Karpas-422 (cell line): Measurements from ENCODE around the gene DOCK4. TPM values are rescaled to one million over a fixed set of nuclear protein-coding genes. Genes with fewer than 3 reads are reported as not detected.

ENCODE experiments used
- DNase-seq: peaks from one replicate; pipeline ENCODE4 v3.0.0-alpha.2; 2015
- H2AFZ ChIP-seq: fragments of 200-600 bp; sonication (generic); 2 replicates; pipeline ENCODE4 v1.6.1; 2014; ENCODE audit warnings: antibody characterized with exemption, low read length, mixed read lengths
- H3K27ac ChIP-seq: fragments of 200-600 bp; sonication (generic); 2 replicates; pipeline ENCODE4 v1.5.1; 2014; ENCODE audit warnings: mild to moderate bottlenecking, low read length, moderate library complexity
- H3K27me3 ChIP-seq: fragments of 200-600 bp; sonication (generic); 2 replicates; pipeline ENCODE4 v1.6.1; 2014; ENCODE audit warnings: low read length, mixed read lengths
- H3K36me3 ChIP-seq: fragments of 200-600 bp; sonication (generic); 2 replicates; pipeline ENCODE4 v1.6.1; 2014; ENCODE audit warnings: low read length, mixed read lengths; ENCODE audit not compliant: insufficient read depth
- H3K4me1 ChIP-seq: fragments of 200-600 bp; sonication (generic); 2 replicates; pipeline ENCODE4 v1.6.1; 2014; ENCODE audit warnings: mild to moderate bottlenecking, low read length, mixed read lengths
- H3K4me2 ChIP-seq: fragments of 200-600 bp; sonication (generic); 2 replicates; pipeline ENCODE4 v1.6.1; 2014; ENCODE audit warnings: low read length, low read depth, mild to moderate bottlenecking; ENCODE audit not compliant: poor library complexity, severe bottlenecking
- H3K4me3 ChIP-seq: fragments of 200-600 bp; sonication (generic); 2 replicates; pipeline ENCODE4 v1.5.1; 2014; ENCODE audit warnings: mild to moderate bottlenecking, antibody characterized with exemption, low read length, mixed read lengths
- H3K79me2 ChIP-seq: fragments of 200-600 bp; sonication (generic); 2 replicates; pipeline ENCODE4 v1.6.1; 2014; ENCODE audit warnings: mild to moderate bottlenecking, low read length, mixed read lengths
- H3K9ac ChIP-seq: fragments of 200-600 bp; sonication (generic); 2 replicates; pipeline ENCODE4 v1.6.0; 2014; ENCODE audit warnings: low read length
- H3K9me2 ChIP-seq: fragments of 200-600 bp; sonication (generic), shearing (Covaris generic); replicated peaks from 2 replicates; pipeline ENCODE4 v1.6.0; 2014; ENCODE audit warnings: mild to moderate bottlenecking, low read length, moderate library complexity; ENCODE audit not compliant: insufficient read depth
- H3K9me3 ChIP-seq: fragments of 300-700, 200-600 bp; sonication (generic); 2 replicates; pipeline ENCODE4 v1.6.1; 2014; ENCODE audit warnings: low read length, mixed read lengths
- H4K20me1 ChIP-seq: fragments of 200-600 bp; sonication (generic); 2 replicates; pipeline ENCODE4 v1.6.1; 2014; ENCODE audit warnings: mild to moderate bottlenecking, antibody characterized with exemption, low read length, low read depth; ENCODE audit not compliant: insufficient read depth
- total RNA-seq: library from RNA; depleted of rRNA; stranded (reverse); fragments of >200 nt; shearing (Covaris generic); gene quantifications from 2 replicates; pipeline ENCODE4 v1.2.3, GENCODE V29; 2014; ENCODE audit warnings: low replicate concordance

Gene DOCK4
- total RNA-seq, 1 experiment from 2014 or later = 0.07 TPM

GRCh38 chr7:112225006-112225405, 18.8 kb upstream of the DOCK4 start:
- H3K79me2 ChIP-seq = no peaks in the 10 kb centered on the region
- no peaks in the 10 kb centered on the region for H3K4me1 ChIP-seq
- H3K4me2 ChIP-seq = no peak overlapping the region
- H4K20me1 ChIP-seq = peaks cover 52% of the 10 kb centered on the region
- H3K4me3 ChIP-seq = no peak overlapping the region
- no peak for DNase-seq
- no peak overlapping the region for H3K27ac ChIP-seq
- H3K36me3 ChIP-seq = no peaks in the 10 kb centered on the region
- H3K9me3 ChIP-seq = no peaks in the 10 kb centered on the region
- no peaks in the 10 kb centered on the region for H3K27me3 ChIP-seq
- no peaks in the 10 kb centered on the region for H3K9me2 ChIP-seq
- H2AFZ ChIP-seq = no peak overlapping the region
- H3K9ac ChIP-seq = no peak overlapping the region

- no peaks in the 10 kb centered on the region for H3K9me2 ChIP-seq
- H3K4me3 ChIP-seq = no peak overlapping the region
- peaks cover 52% of the 10 kb centered on the region for H4K20me1 ChIP-seq
- no peak overlapping the region for H3K27ac ChIP-seq
- no peak overlapping the region for H3K9ac ChIP-seq
- no peaks in the 10 kb centered on the region for H3K9me3 ChIP-seq
- no peaks in the 10 kb centered on the region for H3K4me1 ChIP-seq
- no peak overlapping the region for H2AFZ ChIP-seq
- no peaks in the 10 kb centered on the region for H3K79me2 ChIP-seq
- H3K4me2 ChIP-seq = no peak overlapping the region
- no peaks in the 10 kb centered on the region for H3K27me3 ChIP-seq
- no peaks in the 10 kb centered on the region for H3K36me3 ChIP-seq
- DNase-seq = no peak
Measured at GRCh38 chr7:112224186-112224585, 18.0 kb upstream of the DOCK4 start.

GRCh38 chr7:112223310-112223709, 17.1 kb upstream of the DOCK4 start:
- no peaks in the 10 kb centered on the region for H3K4me1 ChIP-seq
- no peak overlapping the region for H3K4me3 ChIP-seq
- H3K36me3 ChIP-seq = no peaks in the 10 kb centered on the region
- H3K9me2 ChIP-seq = no peaks in the 10 kb centered on the region
- H4K20me1 ChIP-seq = peaks cover 57% of the 10 kb centered on the region
- H3K79me2 ChIP-seq = no peaks in the 10 kb centered on the region
- no peaks in the 10 kb centered on the region for H3K27me3 ChIP-seq
- no peak overlapping the region for H3K4me2 ChIP-seq
- H3K9ac ChIP-seq = no peak overlapping the region
- H3K27ac ChIP-seq = no peak overlapping the region
- H3K9me3 ChIP-seq = no peaks in the 10 kb centered on the region
- H2AFZ ChIP-seq = no peak overlapping the region
- no peak for DNase-seq

GRCh38 chr7:112220877-112221434, 14.8 kb upstream of the DOCK4 start:
- DNase-seq = no peak
- no peak overlapping the region for H3K4me3 ChIP-seq
- no peaks in the 10 kb centered on the region for H3K79me2 ChIP-seq
- H4K20me1 ChIP-seq = peaks cover 55% of the 10 kb centered on the region
- no peaks in the 10 kb centered on the region for H3K36me3 ChIP-seq
- no peaks in the 10 kb centered on the region for H3K9me3 ChIP-seq
- no peak overlapping the region for H3K9ac ChIP-seq
- H2AFZ ChIP-seq = no peak overlapping the region
- H3K9me2 ChIP-seq = no peaks in the 10 kb centered on the region
- no peak overlapping the region for H3K4me2 ChIP-seq
- H3K27me3 ChIP-seq = no peaks in the 10 kb centered on the region
- H3K27ac ChIP-seq = no peak overlapping the region
- H3K4me1 ChIP-seq = no peaks in the 10 kb centered on the region

GRCh38 chr7:112215787-112216186, 9.6 kb upstream of the DOCK4 start:
- Histone ChIP-seq H3K27me3 (no peaks in the 10 kb centered on the region), H3K9me3 (no peaks in the 10 kb centered on the region), H3K36me3 (no peaks in the 10 kb centered on the region), H2AFZ (no peak overlapping the region), H3K4me3 (no peak overlapping the region), H3K4me2 (no peak overlapping the region), H3K79me2 (peaks cover 4% of the 10 kb centered on the region; the same call in 1 of the 2 replicates), H4K20me1 (peaks cover 64% of the 10 kb centered on the region), H3K27ac (no peak overlapping the region), H3K9ac (no peak overlapping the region), H3K9me2 (no peaks in the 10 kb centered on the region), H3K4me1 (no peaks in the 10 kb centered on the region)
- no peak for DNase-seq

- Histone ChIP-seq H3K4me1 (no peaks in the 10 kb centered on the region), H3K9me3 (no peaks in the 10 kb centered on the region), H3K9me2 (no peaks in the 10 kb centered on the region), H3K4me3 (no peak overlapping the region), H4K20me1 (peaks cover 68% of the 10 kb centered on the region), H3K27ac (no peak overlapping the region), H3K27me3 (no peaks in the 10 kb centered on the region), H3K79me2 (peaks cover 4% of the 10 kb centered on the region; the same call in 1 of the 2 replicates), H3K36me3 (no peaks in the 10 kb centered on the region), H2AFZ (no peak overlapping the region), H3K9ac (no peak overlapping the region), H3K4me2 (no peak overlapping the region)
- no peak for DNase-seq
Measured at GRCh38 chr7:112214883-112215282, 8.7 kb upstream of the DOCK4 start.

- H4K20me1 ChIP-seq = peaks cover 68% of the 10 kb centered on the region
Measured at GRCh38 chr7:112214268-112214667, 8.1 kb upstream of the DOCK4 start.

GRCh38 chr7:112213735-112214134, 7.5 kb upstream of the DOCK4 start:
- Histone ChIP-seq H3K27ac (no peak overlapping the region), H3K9me2 (no peaks in the 10 kb centered on the region), H3K4me3 (no peak overlapping the region), H4K20me1 (peaks cover 66% of the 10 kb centered on the region), H3K9me3 (no peaks in the 10 kb centered on the region), H3K27me3 (no peaks in the 10 kb centered on the region), H3K9ac (no peak overlapping the region), H3K36me3 (no peaks in the 10 kb centered on the region), H3K4me2 (no peak overlapping the region), H3K4me1 (no peaks in the 10 kb centered on the region), H3K79me2 (peaks cover 4% of the 10 kb centered on the region; the same call in 1 of the 2 replicates), H2AFZ (no peak overlapping the region)
- DNase-seq = no peak

More at GRCh38 chr7:112214268-112214667, 8.1 kb upstream of the DOCK4 start:
- peaks cover 4% of the 10 kb centered on the region; the same call in 1 of the 2 replicates for H3K79me2 ChIP-seq
- no peak overlapping the region for H3K9ac ChIP-seq
- H2AFZ ChIP-seq = no peak overlapping the region
- H3K27ac ChIP-seq = no peak overlapping the region
- no peaks in the 10 kb centered on the region for H3K9me3 ChIP-seq
- no peaks in the 10 kb centered on the region for H3K27me3 ChIP-seq
- H3K4me2 ChIP-seq = no peak overlapping the region
- H3K4me3 ChIP-seq = no peak overlapping the region
- H3K9me2 ChIP-seq = no peaks in the 10 kb centered on the region
- no peak for DNase-seq
- no peaks in the 10 kb centered on the region for H3K4me1 ChIP-seq
- no peaks in the 10 kb centered on the region for H3K36me3 ChIP-seq
